Measurements from ENCODE around the gene ZP1. TPM values are rescaled to one million over a fixed set of nuclear protein-coding genes. Genes with fewer than 3 reads are reported as not detected.

The ZP1 gene
- total and polyA plus RNA-seq, 3 donors from 2014 or later, result 3.5 to 11.2 (median 4.0) TPM

DNA sequence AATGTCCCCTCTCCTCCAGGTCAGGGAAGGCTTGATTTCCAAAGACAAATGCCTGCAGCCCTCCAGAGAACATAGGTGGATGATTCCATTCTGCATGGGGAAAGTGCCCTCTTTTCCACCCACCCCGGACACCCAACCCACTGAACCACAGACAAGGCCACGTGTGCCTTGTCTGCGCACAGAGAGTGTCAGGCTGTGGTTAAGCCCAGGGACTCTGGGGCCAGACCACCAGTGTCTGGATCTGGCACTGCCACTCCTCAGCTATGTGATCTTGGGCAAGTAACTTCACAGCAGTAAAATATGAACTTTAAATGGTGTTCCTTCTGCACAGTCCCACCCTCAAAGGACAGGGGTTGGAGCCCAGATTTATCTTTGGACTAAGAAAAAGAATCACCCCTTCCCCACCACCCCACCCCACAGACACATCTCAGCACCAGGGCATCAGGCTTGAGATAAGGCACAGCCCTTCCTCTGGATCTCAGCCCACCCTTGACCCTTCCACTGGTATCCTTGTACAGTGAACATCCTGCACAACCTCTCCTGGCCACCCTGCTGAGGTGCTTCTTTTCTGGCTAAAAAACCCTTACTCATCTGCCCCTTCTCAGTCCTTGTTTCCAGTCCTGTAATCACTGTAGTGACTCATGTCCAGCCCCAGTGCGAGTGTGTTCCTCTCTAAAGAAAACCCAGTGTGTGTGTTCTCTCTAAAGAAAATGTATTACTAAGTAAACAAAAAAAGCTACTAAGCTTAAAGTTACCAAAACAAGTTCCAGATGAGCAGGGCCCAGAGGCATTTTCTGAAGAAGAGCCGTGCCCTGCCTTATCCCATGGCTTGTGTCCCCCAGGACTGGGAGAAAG, 9.7 kb upstream of the ZP1 start:
- intact Hi-C loops (cut with DNase I; ENCODE audit: low total_unique reads), result no loop called here
- H3K27me3 ChIP-seq, result no peaks in the 10 kb centered on the region
- 89 to 93% methylated on average over 5 of the region's 5 CpGs for WGBS, 2 donors
- no peak for TF ChIP-seq POLR2A (IDR thresholded peaks at IDR 0.05)
- TF ChIP-seq, protein P1, sequence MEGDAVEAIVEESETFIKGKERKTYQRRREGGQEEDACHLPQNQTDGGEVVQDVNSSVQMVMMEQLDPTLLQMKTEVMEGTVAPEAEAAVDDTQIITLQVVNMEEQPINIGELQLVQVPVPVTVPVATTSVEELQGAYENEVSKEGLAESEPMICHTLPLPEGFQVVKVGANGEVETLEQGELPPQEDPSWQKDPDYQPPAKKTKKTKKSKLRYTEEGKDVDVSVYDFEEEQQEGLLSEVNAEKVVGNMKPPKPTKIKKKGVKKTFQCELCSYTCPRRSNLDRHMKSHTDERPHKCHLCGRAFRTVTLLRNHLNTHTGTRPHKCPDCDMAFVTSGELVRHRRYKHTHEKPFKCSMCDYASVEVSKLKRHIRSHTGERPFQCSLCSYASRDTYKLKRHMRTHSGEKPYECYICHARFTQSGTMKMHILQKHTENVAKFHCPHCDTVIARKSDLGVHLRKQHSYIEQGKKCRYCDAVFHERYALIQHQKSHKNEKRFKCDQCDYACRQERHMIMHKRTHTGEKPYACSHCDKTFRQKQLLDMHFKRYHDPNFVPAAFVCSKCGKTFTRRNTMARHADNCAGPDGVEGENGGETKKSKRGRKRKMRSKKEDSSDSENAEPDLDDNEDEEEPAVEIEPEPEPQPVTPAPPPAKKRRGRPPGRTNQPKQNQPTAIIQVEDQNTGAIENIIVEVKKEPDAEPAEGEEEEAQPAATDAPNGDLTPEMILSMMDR (IDR thresholded peaks at IDR 0.05), result no peak
- H3K27ac ChIP-seq, result no peak overlapping the region
- H3K36me3 ChIP-seq (ENCODE audit: low read depth, missing control alignments), result no peaks in the 10 kb centered on the region
- no peaks in the 10 kb centered on the region for H3K9me3 ChIP-seq
- H3K4me1 ChIP-seq, result no peaks in the 10 kb centered on the region
- H3K4me3 ChIP-seq, result no peak overlapping the region
- DNase-seq, result no peak

DNA sequence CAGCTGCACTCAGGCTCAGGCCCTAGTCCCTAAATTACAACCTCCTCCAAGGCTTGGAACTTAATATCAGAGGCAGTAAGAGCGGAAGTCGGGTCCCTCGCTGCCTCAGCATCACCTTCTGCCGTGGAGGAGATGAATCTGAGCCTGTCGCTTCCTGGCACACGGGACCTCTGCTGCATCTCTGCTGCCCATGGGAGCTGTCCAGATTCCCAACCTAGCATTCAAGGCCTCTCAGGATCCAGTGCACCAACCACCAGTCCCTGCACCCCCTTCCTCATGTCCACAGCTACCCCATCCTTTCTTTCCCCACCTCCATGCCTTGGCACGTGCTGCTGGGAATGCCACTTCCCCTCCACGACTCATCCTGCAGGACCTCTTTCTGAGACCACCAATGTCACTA, 9.1 kb upstream of the ZP1 start:
- H3K27ac ChIP-seq, result no peak overlapping the region
- no peaks in the 10 kb centered on the region for H3K36me3 ChIP-seq (ENCODE audit: low read depth, missing control alignments)
- intact Hi-C loops (cut with DNase I; ENCODE audit: low total_unique reads), result no loop called here
- TF ChIP-seq, protein P1 (IDR thresholded peaks at IDR 0.05), result no peak
- DNase-seq, result no peak
- no peaks in the 10 kb centered on the region for H3K9me3 ChIP-seq
- H3K27me3 ChIP-seq, result no peaks in the 10 kb centered on the region
- no peaks in the 10 kb centered on the region for H3K4me1 ChIP-seq
- WGBS, 2 donors, result 88 to 89% methylated on average over 8 of the region's 8 CpGs
- H3K4me3 ChIP-seq, result no peak overlapping the region

DNA sequence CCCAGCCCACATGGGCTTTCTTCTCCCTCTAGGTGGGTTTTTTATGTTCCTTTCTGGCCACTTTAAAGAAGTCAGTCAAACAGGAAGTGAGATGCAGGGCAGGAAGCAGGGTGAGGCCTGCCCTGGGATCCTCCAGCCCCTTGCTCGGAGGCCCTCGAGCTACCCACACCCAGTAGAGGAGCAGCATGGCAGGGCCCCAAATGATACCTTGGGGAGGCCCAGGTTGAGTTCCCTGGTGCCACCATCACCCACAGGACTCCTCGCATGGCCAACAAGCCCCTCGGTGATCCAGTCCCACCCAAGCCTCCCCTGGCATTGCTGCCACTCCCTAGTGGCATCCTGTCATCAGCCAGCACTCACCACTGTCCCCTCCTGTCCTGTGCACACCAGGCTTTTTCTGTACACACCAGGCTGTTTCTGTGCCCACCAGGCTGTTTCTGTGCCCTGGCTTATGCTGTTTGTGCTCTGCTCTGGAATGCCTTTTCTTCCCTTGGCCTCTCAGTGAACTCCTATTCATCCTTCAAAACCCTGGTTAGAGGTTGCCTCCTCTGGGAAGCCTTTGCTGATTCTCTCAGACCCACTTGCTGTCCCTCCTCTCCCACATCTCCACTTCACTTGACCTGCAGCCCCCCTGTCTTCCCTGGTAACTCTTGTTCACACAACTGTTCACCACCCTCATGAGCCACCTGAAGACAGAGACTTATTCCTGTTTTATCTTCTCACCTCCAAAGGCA, 8.4 kb upstream of the ZP1 start:
- WGBS, 2 donors, result 91 to 94% methylated on average over 4 of the region's 4 CpGs
- no peaks in the 10 kb centered on the region for H3K27me3 ChIP-seq
- no peak overlapping the region for H3K4me3 ChIP-seq
- H3K36me3 ChIP-seq (ENCODE audit: low read depth, missing control alignments), result no peaks in the 10 kb centered on the region
- TF ChIP-seq, protein P1 (IDR thresholded peaks at IDR 0.05), result no peak
- TF ChIP-seq POLR2A (IDR thresholded peaks at IDR 0.05), result no peak
- H3K27ac ChIP-seq, result no peak overlapping the region
- intact Hi-C loops (cut with DNase I; ENCODE audit: low total_unique reads), result no loop called here
- peaks cover 3% of the 10 kb centered on the region for H3K4me1 ChIP-seq
- no peak for DNase-seq
- H3K9me3 ChIP-seq, result no peaks in the 10 kb centered on the region

DNA sequence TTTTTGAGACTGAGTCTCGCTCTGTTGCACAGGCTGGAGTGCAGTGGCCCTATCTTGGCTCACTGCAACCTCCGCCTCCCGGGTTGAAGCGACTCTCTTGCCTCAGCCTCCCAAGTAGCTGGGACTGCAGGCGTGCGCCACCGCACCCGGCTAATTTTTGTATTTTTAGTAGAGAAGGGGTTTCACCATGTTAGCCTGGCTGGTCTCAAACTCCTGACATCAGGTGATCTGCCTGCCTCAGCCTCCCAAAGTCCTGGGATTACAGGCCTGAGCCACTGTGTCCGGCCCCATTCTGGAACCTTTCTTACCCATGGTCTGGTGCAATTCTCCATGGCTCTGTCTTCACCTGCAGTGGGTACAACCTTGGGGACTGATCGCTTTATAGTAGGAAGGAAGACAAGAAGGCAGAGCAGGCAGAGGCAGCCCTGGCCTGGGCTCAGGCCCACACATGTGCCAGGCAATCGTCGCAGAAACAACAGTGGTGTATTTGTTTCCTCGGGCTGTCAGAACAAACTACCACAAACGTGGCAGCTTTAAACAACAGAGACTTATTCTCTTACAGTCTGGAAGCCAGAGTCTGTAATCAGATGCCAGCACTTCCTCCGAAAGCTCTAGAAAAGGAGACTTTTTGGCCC, 7.6 kb upstream of the ZP1 start:
- intact Hi-C loops (cut with DNase I; ENCODE audit: low total_unique reads), result no loop called here
- Histone ChIP-seq H3K4me3 (no peak overlapping the region), H3K4me1 (peaks cover 11% of the 10 kb centered on the region), H3K27me3 (no peaks in the 10 kb centered on the region), H3K36me3 (ENCODE audit: low read depth, missing control alignments) (no peaks in the 10 kb centered on the region), H3K9me3 (no peaks in the 10 kb centered on the region), H3K27ac (no peak overlapping the region)
- 83 to 92% methylated on average over 15 of the region's 15 CpGs for WGBS, 2 donors
- DNase-seq, result no peak
- TF ChIP-seq POLR2A (IDR thresholded peaks at IDR 0.05), result no peak
- TF ChIP-seq, protein P1 (IDR thresholded peaks at IDR 0.05), result no peak

All from testis (tissue), 3 donors.